HCT116 (cell line): ENCODE results near the gene ARMC3. TPM values are rescaled to one million over a fixed set of nuclear protein-coding genes. Genes with fewer than 3 reads are reported as not detected.

ENCODE experiments used
- ATAC-seq: fragments of 200-7000 bp; cut with Tn5 transposase; 2 replicates; pipeline ENCODE4 v1.9.1; 2020; ENCODE audit warnings: mild to moderate bottlenecking, moderate library complexity
- BruUV-seq: library from RNA; stranded (reverse); fragments of 400-500 nt; replicated peaks from 2 replicates; lab custom pipeline; 2021; lab: Mats Ljungman, UMichigan
- CTCF ChIA-PET: fragments of 300-600 bp; sonication (Branson Sonifier 250); formaldehyde crosslinking; loops from one replicate; lab custom pipeline; 2021; ENCODE audit warnings: antibody characterized with exemption; lab: Charles Lee
- POLR2A ChIA-PET: fragments of 300-600, 350-600 bp; sonication (Branson Sonifier 250); formaldehyde crosslinking; loops from one replicate; lab custom pipeline; 2021; ENCODE audit warnings: antibody characterized with exemption; lab: Charles Lee
- RAD21 ChIA-PET, 2 experiments: fragments of 300-600 bp; sonication (Branson Sonifier 250); formaldehyde crosslinking; loops; one replicate each; lab custom pipeline; 2023; ENCODE audit warnings: low total read pairs in 2 of 2; ENCODE audit not compliant: uncharacterized antibody in 2 of 2, unreplicated experiment in 2 of 2, low non-redundant PET in 1 of 2; lab: Charles Lee
- DNase-seq: peaks from one replicate; pipeline ENCODE4 v3.0.0-alpha.2; 2010; ENCODE audit warnings: low read depth, low spot score
- H2AFZ ChIP-seq: fragments of 200-600 bp; shearing (Covaris generic), sonication (generic); 2 replicates; pipeline ENCODE4 v1.6.1; 2017; ENCODE audit warnings: low read depth, mixed run types, mixed read lengths, antibody characterized with exemption, low read length; ENCODE audit not compliant: poor library complexity, severe bottlenecking
- H3K27ac ChIP-seq: 2 replicates; pipeline ENCODE4 v1.5.1; 2012; ENCODE audit warnings: low read depth, low read length
- H3K27me3 ChIP-seq: fragments of 200-600 bp; sonication (generic); 2 replicates; pipeline ENCODE4 v1.6.1; 2016; ENCODE audit warnings: mixed run types, low read length, mixed read lengths; ENCODE audit not compliant: insufficient read depth
- H3K36me3 ChIP-seq, 2 experiments: fragments of 200-500 bp in 1 of 2; fragments of 200-600 bp in 1 of 2; sonication (Bioruptor generic) in 1 of 2; sonication (generic) in 1 of 2; 2 replicates each; pipeline versions ENCODE4 v1.5.1 to v1.6.1; 2014 to 2016; ENCODE audit warnings: low read length in 2 of 2, inconsistent platforms in 1 of 2, mixed read lengths in 1 of 2, mixed run types in 1 of 2; ENCODE audit not compliant: insufficient read depth in 2 of 2, control insufficient read depth in 1 of 2
- H3K4me1 ChIP-seq, 2 experiments: fragments of 200-600 bp in 1 of 2; sonication (generic) in 1 of 2; 2 replicates each; pipeline versions ENCODE4 v1.5.1 to v1.6.1; 2012 to 2017; ENCODE audit warnings: low read length in 2 of 2, inconsistent platforms in 1 of 2, mild to moderate bottlenecking in 1 of 2, mixed read lengths in 1 of 2, mixed run types in 1 of 2, moderate library complexity in 1 of 2; ENCODE audit not compliant: insufficient read depth in 2 of 2, control insufficient read depth in 1 of 2
- H3K4me2 ChIP-seq: fragments of 200-600 bp; sonication (generic); 2 replicates; pipeline ENCODE4 v1.6.1; 2017; ENCODE audit warnings: mixed run types, low read length, mixed read lengths
- H3K4me3 ChIP-seq, 2 experiments: fragments of 200-600 bp in 1 of 2; sonication (generic) in 1 of 2; replicated peaks in 1 of 2; 2 replicates each; pipeline ENCODE4 v1.5.1; 2011 to 2016; ENCODE audit warnings: low read length in 2 of 2, control low read depth in 1 of 2, low read depth in 1 of 2, mild to moderate bottlenecking in 1 of 2, mixed read lengths in 1 of 2, mixed run types in 1 of 2
- H3K79me2 ChIP-seq: fragments of 200-600 bp; sonication (generic); 2 replicates; pipeline ENCODE4 v1.6.1; 2017; ENCODE audit warnings: mild to moderate bottlenecking, mixed run types, low read length, moderate library complexity, mixed read lengths; ENCODE audit not compliant: insufficient read depth
- H3K9ac ChIP-seq: fragments of 200-600 bp; sonication (generic); 2 replicates; pipeline ENCODE4 v1.6.1; 2016; ENCODE audit warnings: low read length, mixed read lengths
- H3K9me2 ChIP-seq: fragments of 200-600 bp; sonication (generic), shearing (Covaris generic); 2 replicates; pipeline ENCODE4 v1.6.1; 2017; ENCODE audit warnings: mixed run types, mild to moderate bottlenecking, moderate library complexity; ENCODE audit not compliant: insufficient read depth
- H3K9me3 ChIP-seq, 2 experiments: fragments of 200-500 bp in 1 of 2; fragments of 200-600 bp in 1 of 2; sonication (Bioruptor generic) in 1 of 2; sonication (generic) in 1 of 2; 2 replicates each; pipeline ENCODE4 v1.6.1; 2014 to 2017; ENCODE audit warnings: low read length in 2 of 2, mixed read lengths in 2 of 2, inconsistent platforms in 1 of 2, low read depth in 1 of 2, mild to moderate bottlenecking in 1 of 2, mixed run types in 1 of 2, moderate library complexity in 1 of 2; ENCODE audit not compliant: control insufficient read depth in 1 of 2, insufficient read depth in 1 of 2
- H4K20me1 ChIP-seq: fragments of 200-600 bp; sonication (generic), shearing (Covaris generic); 2 replicates; pipeline ENCODE4 v1.6.1; 2017; ENCODE audit warnings: mixed run types, mild to moderate bottlenecking, moderate library complexity; ENCODE audit not compliant: insufficient read depth
- CEBPB ChIP-seq: IDR thresholded peaks from 2 replicates; pipeline ENCODE4 v1.6.1; 2012; ENCODE audit warnings: low read depth
- EGR1 ChIP-seq: IDR thresholded peaks from 2 replicates; pipeline ENCODE4 v1.6.1; 2012; ENCODE audit warnings: low read depth
- ELF1 ChIP-seq: IDR thresholded peaks from 2 replicates; pipeline ENCODE4 v1.6.1; 2012; ENCODE audit warnings: low read depth, borderline replicate concordance
- EZH2 ChIP-seq: fragments of 200-600 bp; sonication (generic); IDR thresholded peaks from 2 replicates; pipeline ENCODE4 v1.6.1; 2017; ENCODE audit warnings: antibody characterized with exemption, mixed run types
- EZH2phosphoT487 ChIP-seq: fragments of 200-600 bp; IDR thresholded peaks from 2 replicates; pipeline ENCODE4 v1.6.1; 2018; ENCODE audit warnings: antibody characterized with exemption, borderline replicate concordance
- JUND ChIP-seq: IDR thresholded peaks from 2 replicates; pipeline ENCODE4 v1.6.1; 2012
- POLR2AphosphoS5 ChIP-seq: IDR thresholded peaks from 2 replicates; pipeline ENCODE4 v1.6.1; 2011; ENCODE audit warnings: mild to moderate bottlenecking, low read depth, low read length, moderate library complexity
- RAD21 ChIP-seq: IDR thresholded peaks from 2 replicates; pipeline ENCODE4 v1.6.1; 2012; ENCODE audit warnings: low read depth, mild to moderate bottlenecking
- REST ChIP-seq: IDR thresholded peaks from 2 replicates; pipeline ENCODE4 v1.6.1; 2012; ENCODE audit warnings: low read depth
- SP1 ChIP-seq: IDR thresholded peaks from 2 replicates; pipeline ENCODE4 v1.6.1; 2012; ENCODE audit warnings: low read depth
- SRF ChIP-seq: IDR thresholded peaks from 2 replicates; pipeline ENCODE4 v1.6.1; 2012; ENCODE audit warnings: low read depth
- TCF7L2 ChIP-seq: IDR thresholded peaks from 2 replicates; pipeline ENCODE4 v1.7.0; 2011; ENCODE audit warnings: borderline replicate concordance, inconsistent platforms; ENCODE audit not compliant: insufficient read depth, insufficient read length; ENCODE audit errors: extremely low read depth
- YY1 ChIP-seq: IDR thresholded peaks from 2 replicates; pipeline ENCODE4 v1.6.1; 2011; ENCODE audit warnings: low read length, low read depth, moderate library complexity, mild to moderate bottlenecking; ENCODE audit not compliant: insufficient replicate concordance; ENCODE audit errors: extremely low read depth
- ZBTB33 ChIP-seq: IDR thresholded peaks from 2 replicates; pipeline ENCODE4 v1.6.1; 2011; ENCODE audit warnings: mild to moderate bottlenecking, low read length, moderate library complexity; ENCODE audit not compliant: insufficient replicate concordance; ENCODE audit errors: extremely low read depth
- ZFX ChIP-seq: fragments of 450-650 bp; IDR thresholded peaks from 2 replicates; pipeline ENCODE4 v1.6.1; 2017
- ZNF274 ChIP-seq: fragments of 200-500 bp; sonication (Bioruptor generic); IDR thresholded peaks from 2 replicates; pipeline ENCODE4 v1.6.1; 2014; ENCODE audit warnings: mild to moderate bottlenecking, low read depth, low read length, inconsistent platforms
- intact Hi-C: fragments of 100-400 bp; cut with micrococcal nuclease; formaldehyde crosslinking; loops from 2 replicates; pipeline ENCODE4 v1.10.0; 2022
- total RNA-seq: library from RNA; stranded (reverse); gene quantifications from one replicate; pipeline ENCODE4 v1.2.1, GENCODE V29; 2021; ENCODE audit not compliant: unreplicated experiment
- TF ChIP-seq, protein P1 (sequence below): IDR thresholded peaks from 2 replicates; pipeline ENCODE4 v1.6.1; 2012

The ARMC3 gene
- total RNA-seq, 1 experiment from 2014 or later: 2.6 TPM

- ChIA-PET CTCF (no interaction called here), RAD21 (no interaction called here), POLR2A (no interaction called here)
- Histone ChIP-seq H4K20me1 (no peaks in the 10 kb centered on the region), H3K36me3 (no peaks in the 10 kb centered on the region), H3K27me3 (no peaks in the 10 kb centered on the region), H2AFZ (no peak overlapping the region), H3K9me2 (no peaks in the 10 kb centered on the region), H3K4me3 (no peak overlapping the region), H3K27ac (no peak overlapping the region), H3K79me2 (no peaks in the 10 kb centered on the region), H3K4me2 (no peak overlapping the region), H3K9ac (no peak overlapping the region), H3K9me3 (no peaks in the 10 kb centered on the region), H3K4me1 (no peaks in the 10 kb centered on the region)
- TF ChIP-seq EZH2phosphoT487 (no peak), EGR1 (no peak), RAD21 (no peak), SRF (no peak), ZNF274 (no peak)
- TF ChIP-seq, protein P1, sequence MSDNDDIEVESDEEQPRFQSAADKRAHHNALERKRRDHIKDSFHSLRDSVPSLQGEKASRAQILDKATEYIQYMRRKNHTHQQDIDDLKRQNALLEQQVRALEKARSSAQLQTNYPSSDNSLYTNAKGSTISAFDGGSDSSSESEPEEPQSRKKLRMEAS: no peak
- DNase-seq (no peak), ATAC-seq (no peak)
- intact Hi-C loops: no loop called here
- BruUV-seq: no TSS peak
These were observed 110.3 kb downstream of the ARMC3 start for GRCh38 chr10:23038172-23038571.

DNA sequence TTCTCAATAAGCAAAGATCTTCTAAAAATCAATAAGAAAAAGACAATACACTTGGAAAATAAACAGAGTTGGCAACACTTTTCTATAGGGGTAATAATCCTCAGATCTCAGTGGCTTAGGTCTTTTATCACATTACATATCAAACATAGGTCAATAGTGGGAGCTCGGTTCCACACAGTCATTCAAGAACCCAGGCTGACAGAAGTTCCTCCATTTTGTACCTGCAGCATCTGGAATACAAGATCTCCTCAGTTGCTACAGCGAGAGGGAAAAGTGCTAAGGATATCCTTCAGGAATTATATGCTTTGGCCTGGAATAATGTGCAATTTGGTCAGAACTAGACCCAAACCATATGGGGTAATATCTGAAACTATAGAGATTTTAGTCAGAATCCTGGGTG lies 112.1 kb downstream of the ARMC3 start:
- no peak for DNase-seq
- H3K79me2 ChIP-seq: no peaks in the 10 kb centered on the region
- no TSS peak for BruUV-seq
- no peak overlapping the region for H3K27ac ChIP-seq
- no peaks in the 10 kb centered on the region for H4K20me1 ChIP-seq
- H3K36me3 ChIP-seq: no peaks in the 10 kb centered on the region
- no peak overlapping the region for H3K4me3 ChIP-seq
- H3K9me3 ChIP-seq: no peaks in the 10 kb centered on the region
- no peak overlapping the region for H3K4me2 ChIP-seq
- intact Hi-C loops: no loop called here
- CTCF ChIA-PET: no interaction called here
- no peak overlapping the region for H3K9ac ChIP-seq
- no peaks in the 10 kb centered on the region for H3K9me2 ChIP-seq
- no peaks in the 10 kb centered on the region for H3K27me3 ChIP-seq
- no peak for ATAC-seq
- RAD21 ChIA-PET: no interaction called here
- POLR2A ChIA-PET: no interaction called here
- H2AFZ ChIP-seq: no peak overlapping the region
- H3K4me1 ChIP-seq: no peaks in the 10 kb centered on the region
- TF ChIP-seq EZH2: no peak
- no peak for TF ChIP-seq EZH2phosphoT487
- no peak for TF ChIP-seq ELF1
- TF ChIP-seq SP1: no peak
- no peak for TF ChIP-seq ZFX
- TF ChIP-seq ZBTB33: no peak
- TF ChIP-seq POLR2AphosphoS5: no peak
- no peak for TF ChIP-seq SRF
- TF ChIP-seq REST: no peak
- no peak for TF ChIP-seq YY1
- TF ChIP-seq RAD21: no peak
- TF ChIP-seq JUND: no peak
- no peak for TF ChIP-seq TCF7L2
- no peak for TF ChIP-seq CEBPB
